ENCODE results near the gene ABCB9. TPM values are rescaled to one million over a fixed set of nuclear protein-coding genes. Genes with fewer than 3 reads are reported as not detected.

The ABCB9 gene
- total and polyA plus RNA-seq, 2 of the 8 experiments (the other 6 are each of a cell fraction or from before 2014, with no cell fraction given), result 3.8 to 8.0 TPM

GRCh38 chr12:122893208-122894153 is 72.8 kb downstream of the ABCB9 start:
- no peak overlapping the region for H2BK15ac ChIP-seq (ENCODE audit: low read length)
- H2BK120ac ChIP-seq (replicated peaks; ENCODE audit: low read depth, low read length), result no peak overlapping the region
- peaks cover 4% of the 10 kb centered on the region; the same call in 1 of the 2 replicates for H3K23me2 ChIP-seq (ENCODE audit: low read depth, low read length)
- no peaks in the 10 kb centered on the region; the same call in 1 of the 2 replicates for H3K79me1 ChIP-seq (ENCODE audit: low read depth, low read length)
- no peak overlapping the region for H4K5ac ChIP-seq (ENCODE audit: insufficient read length, low read depth, low read length)
- H2AFZ ChIP-seq (ENCODE audit: low read length), result no peak overlapping the region
- H3K79me2 ChIP-seq (ENCODE audit: control insufficient read depth in 1 of 2, insufficient read depth in 2 of 2, low read length in 2 of 2), result peaks cover 0 to 46% of the 10 kb centered on the region in 2 experiments; a peak in 2 of 4 replicates
- no peak overlapping the region for H2BK5ac ChIP-seq (ENCODE audit: low read depth, low read length)
- no peak overlapping the region for H4K91ac ChIP-seq (replicated peaks; ENCODE audit: insufficient read length, low read length)
- H3K18ac ChIP-seq (ENCODE audit: extremely low read depth, low read length), result no peak overlapping the region
- DNase-seq (ENCODE audit: low read depth in 1 of 2, low spot score in 2 of 2), result no peak
- H3K23ac ChIP-seq (ENCODE audit: insufficient read length), result no peak overlapping the region
- H3K9ac ChIP-seq (replicated peaks in 1 of 4; ENCODE audit: extremely low read depth in 1 of 4, low read depth in 3 of 4, low read length in 3 of 4), result no peak overlapping the region; a peak in 1 of 7 replicates
- H4K20me1 ChIP-seq (replicated peaks in 1 of 2; ENCODE audit: control insufficient read depth in 1 of 2, insufficient read depth in 2 of 2, low read length in 2 of 2), result peaks cover 4 to 13% of the 10 kb centered on the region in 2 experiments
- no peak overlapping the region; the same call in 1 of the 2 replicates for H2AK5ac ChIP-seq (ENCODE audit: low read depth, low read length)
- H3K4ac ChIP-seq (replicated peaks; ENCODE audit: insufficient read length, low read depth, low read length), result no peak overlapping the region
- H3K14ac ChIP-seq (ENCODE audit: insufficient read length), result no peak overlapping the region
- H3K4me2 ChIP-seq (ENCODE audit: insufficient read depth in 1 of 2, low read depth in 2 of 2, low read length in 2 of 2), result peak overlapping the region in 1 of 2 experiments; percentile 69; a peak in 1 of 4 replicates
- H4K8ac ChIP-seq (ENCODE audit: extremely low read depth, insufficient read depth, low read length), result no peak overlapping the region
- no peaks in the 10 kb centered on the region for H3K36me3 ChIP-seq (ENCODE audit: control insufficient read depth in 2 of 4, insufficient read depth in 4 of 4, low read length in 3 of 4)
- no peak overlapping the region for H2BK12ac ChIP-seq (ENCODE audit: low read depth, low read length)
- H3K4me1 ChIP-seq (replicated peaks in 1 of 4; ENCODE audit: control insufficient read depth in 3 of 4, insufficient read depth in 4 of 4, low read length in 3 of 4), result peaks cover 7 to 23% (median 10%) of the 10 kb centered on the region in 4 experiments
- ChIA-PET CTCF (ENCODE audit: partially characterized antibody) (interaction anchor here (0.5 to 2.7 kb wide), 7 partner anchors 11 to 545 kb away, joined by 3 to 8 read pairs (median 4); no protein-coding TSS in a partner anchor), POLR2A (ENCODE audit: partially characterized antibody) (interaction anchor here (0.6 kb wide), 2 partner anchors 25 to 168 kb away, joined by 3 read pairs; no protein-coding TSS in a partner anchor)
- H2BK20ac ChIP-seq (ENCODE audit: low read length), result no peak overlapping the region
- H3K27me3 ChIP-seq (replicated peaks in 1 of 4; ENCODE audit: control insufficient read depth in 3 of 4, extremely low read depth in 1 of 4, insufficient read depth in 3 of 4, low read length in 3 of 4), result peaks cover 3 to 28% (median 20%) of the 10 kb centered on the region in 4 experiments
- WGBS, 2 experiments (ENCODE audit: extremely low coverage in 1 of 2, insufficient coverage in 1 of 2, insufficient read length in 1 of 2, insufficient replicate concordance in 2 of 2, low coverage in 1 of 2, low lambda C conversion rate in 2 of 2, missing lambda C conversion rate in 1 of 2), result 92% methylated on average over 7 of the region's 7 CpGs; no CpG with 5 or more reads in 1 of the 2 experiments
- H3K27ac ChIP-seq (ENCODE audit: low read depth, low read length), result no peak overlapping the region
- no peaks in the 10 kb centered on the region for H3K9me3 ChIP-seq (ENCODE audit: insufficient read depth in 2 of 2, low read depth in 1 of 2, low read length in 1 of 2)
- H3K4me3 ChIP-seq (ENCODE audit: extremely low read depth in 1 of 4, insufficient read depth in 2 of 4, low read depth in 3 of 4, low read length in 4 of 4), result no peak overlapping the region
- no peak for FAIRE-seq
- H3K56ac ChIP-seq (replicated peaks; ENCODE audit: insufficient read length, low read depth, low read length), result no peak overlapping the region
- no peak for TF ChIP-seq JUND (IDR thresholded peaks at IDR 0.05; ENCODE audit: low read length)
- no peak for TF ChIP-seq POLR2A (IDR thresholded peaks at IDR 0.05; ENCODE audit: control extremely low read depth in 1 of 2, low read depth in 2 of 2, low read length in 2 of 2)
- no peak for TF ChIP-seq YY1 (IDR thresholded peaks at IDR 0.05; ENCODE audit: low read depth, low read length)
- TF ChIP-seq KDM1A (IDR thresholded peaks at IDR 0.05; ENCODE audit: borderline replicate concordance, low read length), result no peak
- TF ChIP-seq SP2 (IDR thresholded peaks at IDR 0.05; ENCODE audit: low read length), result no peak
- no peak for TF ChIP-seq TAF1 (IDR thresholded peaks at IDR 0.05; ENCODE audit: low read depth, low read length)
- no peak for TF ChIP-seq SUZ12 (IDR thresholded peaks at IDR 0.05; ENCODE audit: low read length)
- no peak for TF ChIP-seq NANOG (IDR thresholded peaks at IDR 0.05; ENCODE audit: insufficient read depth, low read depth, low read length, poor library complexity, severe bottlenecking)
- TF ChIP-seq, protein P1, sequence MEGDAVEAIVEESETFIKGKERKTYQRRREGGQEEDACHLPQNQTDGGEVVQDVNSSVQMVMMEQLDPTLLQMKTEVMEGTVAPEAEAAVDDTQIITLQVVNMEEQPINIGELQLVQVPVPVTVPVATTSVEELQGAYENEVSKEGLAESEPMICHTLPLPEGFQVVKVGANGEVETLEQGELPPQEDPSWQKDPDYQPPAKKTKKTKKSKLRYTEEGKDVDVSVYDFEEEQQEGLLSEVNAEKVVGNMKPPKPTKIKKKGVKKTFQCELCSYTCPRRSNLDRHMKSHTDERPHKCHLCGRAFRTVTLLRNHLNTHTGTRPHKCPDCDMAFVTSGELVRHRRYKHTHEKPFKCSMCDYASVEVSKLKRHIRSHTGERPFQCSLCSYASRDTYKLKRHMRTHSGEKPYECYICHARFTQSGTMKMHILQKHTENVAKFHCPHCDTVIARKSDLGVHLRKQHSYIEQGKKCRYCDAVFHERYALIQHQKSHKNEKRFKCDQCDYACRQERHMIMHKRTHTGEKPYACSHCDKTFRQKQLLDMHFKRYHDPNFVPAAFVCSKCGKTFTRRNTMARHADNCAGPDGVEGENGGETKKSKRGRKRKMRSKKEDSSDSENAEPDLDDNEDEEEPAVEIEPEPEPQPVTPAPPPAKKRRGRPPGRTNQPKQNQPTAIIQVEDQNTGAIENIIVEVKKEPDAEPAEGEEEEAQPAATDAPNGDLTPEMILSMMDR (IDR thresholded peaks at IDR 0.05; ENCODE audit: control extremely low read depth in 1 of 3, insufficient read depth in 1 of 3, low read depth in 1 of 3, low read length in 3 of 3), result no peak

All from H1 (cell line).